Stimulated activated CD4-positive, alpha-beta T cell treated with anti-CD3 and anti-CD28 coated beads, Interleukin-1b, Interleukin-23, amount 100 ng/mL, for 1 hour (primary cell): Measurements from ENCODE around the gene DAND5.

Source experiments
- DNase-seq, 2 donors: peaks; one replicate each; pipeline ENCODE4 v3.0.0-alpha.2; 2020; ENCODE audit warnings: low read depth in 2 of 2

Gene DAND5, protein sequence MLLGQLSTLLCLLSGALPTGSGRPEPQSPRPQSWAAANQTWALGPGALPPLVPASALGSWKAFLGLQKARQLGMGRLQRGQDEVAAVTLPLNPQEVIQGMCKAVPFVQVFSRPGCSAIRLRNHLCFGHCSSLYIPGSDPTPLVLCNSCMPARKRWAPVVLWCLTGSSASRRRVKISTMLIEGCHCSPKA

DNA sequence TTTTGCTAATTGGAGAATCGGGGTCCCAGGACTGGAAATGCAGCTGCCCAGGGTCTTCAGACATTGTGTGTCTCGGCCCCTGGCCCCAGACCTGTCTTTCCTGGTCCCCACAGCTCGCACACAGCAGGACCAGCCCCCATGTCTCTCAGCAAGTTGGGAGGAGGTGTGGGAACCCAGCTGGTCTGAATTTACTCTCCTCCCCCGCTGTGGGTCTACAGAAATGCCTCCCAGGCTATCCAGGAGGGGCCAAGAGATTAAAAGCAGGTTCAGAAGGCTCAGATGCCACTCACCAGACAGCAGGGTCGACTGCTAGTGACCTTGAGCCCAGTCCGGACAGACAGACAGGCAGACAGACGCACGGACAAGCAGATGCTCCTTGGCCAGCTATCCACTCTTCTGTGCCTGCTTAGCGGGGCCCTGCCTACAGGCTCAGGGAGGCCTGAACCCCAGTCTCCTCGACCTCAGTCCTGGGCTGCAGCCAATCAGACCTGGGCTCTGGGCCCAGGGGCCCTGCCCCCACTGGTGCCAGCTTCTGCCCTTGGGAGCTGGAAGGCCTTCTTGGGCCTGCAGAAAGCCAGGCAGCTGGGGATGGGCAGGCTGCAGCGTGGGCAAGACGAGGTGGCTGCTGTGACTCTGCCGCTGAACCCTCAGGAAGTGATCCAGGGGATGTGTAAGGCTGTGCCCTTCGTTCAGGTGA lies at the start of gene DAND5:
Gene DAND5 (plus strand): TSS at position 285 of the 697 bp plus-strand sequence. CDS start 85 bp downstream, at position 370.
- no peak for DNase-seq

GRCh38 chr19:12921047-12921446 lies 48.3 kb upstream of the DAND5 start:
- no peak for DNase-seq

- no peak for DNase-seq
These were observed 46.4 kb upstream of the DAND5 start for GRCh38 chr19:12922959-12923358.

GRCh38 chr19:12924621-12925310 lies 44.6 kb upstream of the DAND5 start:
- DNase-seq: no peak

DNA sequence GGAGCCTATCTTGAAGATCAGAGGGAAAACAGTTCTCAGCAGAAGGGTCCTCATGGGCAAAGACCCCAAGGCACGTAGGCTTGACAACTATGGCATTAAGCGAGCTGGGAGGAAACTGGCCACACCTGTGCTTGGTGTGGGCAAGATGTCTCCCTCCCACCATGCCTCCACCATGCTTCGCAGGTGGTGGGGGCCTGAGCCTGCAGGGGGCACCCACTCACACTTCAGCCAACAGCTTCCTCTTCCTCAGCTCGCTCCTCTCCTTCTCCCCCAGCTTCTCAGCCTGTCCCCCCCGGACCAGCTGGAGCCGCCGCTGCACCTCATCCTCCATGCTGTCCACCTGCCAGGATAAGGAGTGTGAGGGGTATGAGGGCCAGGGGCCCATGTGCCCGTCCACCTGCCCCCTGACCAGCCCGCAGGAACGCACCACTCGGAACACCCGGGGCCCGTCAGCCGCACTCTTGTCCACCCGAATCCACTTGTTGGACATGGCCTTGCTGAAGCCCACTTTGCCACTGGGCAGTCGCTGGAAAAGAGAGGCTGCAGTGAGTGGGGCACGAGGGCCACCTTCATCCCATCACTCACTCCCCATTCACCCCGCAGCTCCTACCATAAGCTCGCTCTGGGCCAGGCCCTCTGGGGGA lies 39.3 kb upstream of the DAND5 start:
- DNase-seq: no peak

DNA sequence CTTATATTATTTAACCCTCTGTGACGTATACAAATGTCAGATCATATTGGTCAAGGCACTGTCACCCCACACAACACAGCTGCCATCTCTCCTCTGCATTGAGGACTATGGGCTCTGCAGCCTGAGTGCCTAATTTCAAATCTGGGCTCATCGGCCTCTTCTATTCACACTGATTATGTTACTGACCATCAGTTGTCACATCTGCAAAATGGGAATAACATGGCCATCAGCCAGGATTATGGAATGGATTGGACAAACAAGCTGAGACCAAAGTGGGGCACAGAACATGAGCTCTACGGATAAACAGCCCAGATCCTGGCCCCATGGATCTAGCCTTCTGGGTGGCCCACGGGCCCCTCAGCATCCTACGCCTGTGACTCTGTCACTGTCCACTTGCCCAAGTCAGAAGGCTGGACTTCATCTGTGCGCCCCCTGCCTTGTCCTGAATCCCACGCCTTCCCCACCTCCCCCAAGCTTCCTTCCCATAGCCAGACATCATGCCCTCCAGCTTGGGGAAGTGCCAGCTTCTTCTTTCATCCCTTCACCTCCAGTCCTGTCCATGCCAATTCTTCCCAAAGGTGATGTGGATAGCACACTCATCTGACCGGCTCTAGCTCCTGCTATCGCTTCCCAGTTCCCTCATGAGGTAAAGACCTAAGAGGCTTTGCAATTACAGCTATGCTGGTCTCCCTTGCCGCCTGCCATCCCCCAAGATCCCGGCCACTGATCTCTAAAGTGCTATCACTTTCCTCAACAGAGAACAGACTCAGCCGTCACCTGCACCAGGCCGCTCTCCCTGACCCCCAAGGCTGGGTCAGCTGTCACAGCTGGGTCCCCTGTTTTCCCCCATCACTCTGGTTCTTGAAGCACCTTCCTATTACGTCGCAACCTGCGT lies 36.7 kb upstream of the DAND5 start:
- no peak for DNase-seq

- peak; percentile 73 to 82 for DNase-seq
These were observed 35.9 kb upstream of the DAND5 start, which contains the start of gene FARSA for GRCh38 chr19:12933287-12934072. TSS of gene FARSA (minus strand) at chr19:12933711. CDS start at chr19:12933696, 15 bp downstream.

DNA sequence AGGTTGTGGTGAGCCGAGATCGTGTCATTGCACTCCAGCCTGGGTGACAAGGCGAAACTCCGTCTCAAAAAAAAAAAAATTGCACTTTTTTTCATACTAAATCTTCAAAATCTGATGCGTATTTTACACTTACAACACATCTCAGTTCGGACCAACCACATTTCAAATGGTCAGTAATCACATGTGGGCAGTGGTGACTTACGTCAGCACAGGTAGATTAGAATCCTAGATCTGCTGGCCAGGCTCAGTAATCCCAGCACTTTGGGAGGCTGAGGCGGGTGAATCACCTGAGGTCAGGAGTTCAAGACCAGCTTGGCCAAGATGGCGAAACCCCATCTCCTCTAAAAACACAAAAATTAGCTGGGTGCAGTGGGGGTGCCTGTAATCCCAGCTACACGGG lies 34.3 kb upstream of the DAND5 start:
- no peak for DNase-seq

DNA sequence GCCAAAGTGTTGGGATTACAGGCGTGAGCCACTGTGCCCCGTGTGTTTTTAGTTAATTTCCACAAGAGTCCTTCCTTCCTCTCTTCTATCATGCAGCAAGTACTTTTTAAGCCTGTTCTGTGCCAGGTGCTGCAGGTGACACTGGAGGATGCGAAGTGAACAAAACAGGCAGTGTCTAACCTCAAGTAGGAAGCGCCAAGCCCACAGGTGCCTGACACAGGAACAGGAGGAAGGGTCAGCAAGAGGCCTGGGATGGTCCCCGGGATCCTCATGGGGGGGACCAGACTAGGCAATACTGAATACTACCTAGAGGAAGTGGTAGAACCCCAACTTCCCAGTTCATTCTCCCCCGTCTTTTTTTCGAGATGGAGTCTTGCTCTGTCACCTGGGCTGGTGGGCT lies 32.8 kb upstream of the DAND5 start:
- DNase-seq: no peak

- no peak for DNase-seq
These were observed 32.1 kb upstream of the DAND5 start for GRCh38 chr19:12937093-12937926.

DNA sequence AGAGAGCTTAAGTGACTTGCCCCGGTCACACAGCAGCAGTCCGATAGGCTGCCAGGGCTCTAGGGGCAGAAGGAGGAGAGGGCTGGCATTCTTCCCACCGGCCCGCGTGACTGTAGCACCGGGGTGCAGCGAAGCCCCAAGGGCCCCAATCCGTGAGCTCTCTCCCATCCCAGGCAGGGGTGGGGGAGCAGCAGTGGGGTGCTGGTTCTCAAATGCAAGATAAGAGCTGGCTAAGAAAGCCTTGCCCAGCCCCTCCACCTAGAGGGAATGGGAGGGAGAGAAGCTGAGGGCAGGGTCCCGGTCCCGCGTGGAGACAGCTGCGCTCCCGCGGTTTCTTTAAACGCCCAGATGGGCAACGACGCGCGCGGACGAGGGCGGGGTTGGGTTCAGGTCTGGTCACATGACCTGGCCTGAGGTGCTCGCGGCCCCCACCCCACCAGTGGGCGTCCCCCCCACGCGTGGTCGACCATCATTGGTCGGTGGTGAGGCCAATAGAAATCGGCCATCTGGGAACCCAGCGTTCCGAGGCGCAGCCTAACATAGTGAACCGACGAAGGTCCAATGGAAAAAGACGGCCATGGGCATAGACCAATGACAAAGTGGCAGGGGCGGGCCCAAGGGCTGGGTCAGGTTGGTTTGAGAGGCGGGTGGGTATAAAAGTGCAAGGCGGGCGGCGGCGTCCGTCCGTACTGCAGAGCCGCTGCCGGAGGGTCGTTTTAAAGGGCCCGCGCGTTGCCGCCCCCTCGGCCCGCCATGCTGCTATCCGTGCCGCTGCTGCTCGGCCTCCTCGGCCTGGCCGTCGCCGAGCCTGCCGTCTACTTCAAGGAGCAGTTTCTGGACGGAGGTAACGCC lies 31.2 kb upstream of the DAND5 start, which contains the start of gene CALR:
Gene CALR (plus strand): TSS at position 683 of the 852 bp plus-strand sequence. CDS start 71 bp downstream, at position 754.
- peak; percentile 96 to 97 for DNase-seq

DNA sequence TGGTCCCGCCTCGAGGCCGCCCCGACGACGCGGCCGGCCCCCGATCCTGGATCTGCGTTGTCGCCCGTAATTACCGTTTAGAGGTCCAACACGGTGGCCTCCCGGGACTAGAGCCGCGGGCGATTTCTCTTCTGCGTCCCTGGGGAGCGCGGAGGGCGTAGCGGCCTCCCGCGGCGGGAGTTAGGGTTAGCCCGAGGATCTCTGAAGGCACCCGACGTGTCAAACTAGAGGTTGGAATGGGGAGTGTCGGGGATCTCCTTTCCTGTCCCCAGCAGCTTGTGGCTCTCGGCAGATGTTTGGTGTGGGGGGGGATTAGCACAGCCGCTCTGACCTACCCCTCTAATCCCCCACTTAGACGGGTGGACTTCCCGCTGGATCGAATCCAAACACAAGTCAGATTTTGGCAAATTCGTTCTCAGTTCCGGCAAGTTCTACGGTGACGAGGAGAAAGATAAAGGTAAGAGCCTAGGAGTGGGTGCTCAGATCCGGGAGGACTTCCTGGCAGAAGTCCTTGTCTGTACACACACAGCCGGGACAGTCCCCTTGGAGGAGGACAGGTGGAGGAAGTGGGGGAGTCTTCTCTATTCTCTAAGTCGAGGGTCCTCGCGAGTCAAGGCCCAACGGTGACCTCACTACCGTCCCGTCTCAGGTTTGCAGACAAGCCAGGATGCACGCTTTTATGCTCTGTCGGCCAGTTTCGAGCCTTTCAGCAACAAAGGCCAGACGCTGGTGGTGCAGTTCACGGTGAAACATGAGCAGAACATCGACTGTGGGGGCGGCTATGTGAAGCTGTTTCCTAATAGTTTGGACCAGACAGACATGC lies 30.4 kb upstream of the DAND5 start:
- no peak for DNase-seq

GRCh38 chr19:12939975-12940423 lies 29.4 kb upstream of the DAND5 start:
- no peak for DNase-seq

- no peak for DNase-seq
These were observed 28.5 kb upstream of the DAND5 start for GRCh38 chr19:12940897-12941296.

DNA sequence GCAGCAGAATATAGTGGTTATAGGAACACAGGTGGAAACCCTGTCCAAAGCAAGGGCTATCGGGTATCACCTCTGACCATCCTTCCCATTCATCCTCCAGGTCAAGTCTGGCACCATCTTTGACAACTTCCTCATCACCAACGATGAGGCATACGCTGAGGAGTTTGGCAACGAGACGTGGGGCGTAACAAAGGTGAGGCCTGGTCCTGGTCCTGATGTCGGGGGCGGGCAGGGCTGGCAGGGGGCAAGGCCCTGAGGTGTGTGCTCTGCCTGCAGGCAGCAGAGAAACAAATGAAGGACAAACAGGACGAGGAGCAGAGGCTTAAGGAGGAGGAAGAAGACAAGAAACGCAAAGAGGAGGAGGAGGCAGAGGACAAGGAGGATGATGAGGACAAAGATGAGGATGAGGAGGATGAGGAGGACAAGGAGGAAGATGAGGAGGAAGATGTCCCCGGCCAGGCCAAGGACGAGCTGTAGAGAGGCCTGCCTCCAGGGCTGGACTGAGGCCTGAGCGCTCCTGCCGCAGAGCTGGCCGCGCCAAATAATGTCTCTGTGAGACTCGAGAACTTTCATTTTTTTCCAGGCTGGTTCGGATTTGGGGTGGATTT lies 25.8 kb upstream of the DAND5 start:
- no peak for DNase-seq

DNA sequence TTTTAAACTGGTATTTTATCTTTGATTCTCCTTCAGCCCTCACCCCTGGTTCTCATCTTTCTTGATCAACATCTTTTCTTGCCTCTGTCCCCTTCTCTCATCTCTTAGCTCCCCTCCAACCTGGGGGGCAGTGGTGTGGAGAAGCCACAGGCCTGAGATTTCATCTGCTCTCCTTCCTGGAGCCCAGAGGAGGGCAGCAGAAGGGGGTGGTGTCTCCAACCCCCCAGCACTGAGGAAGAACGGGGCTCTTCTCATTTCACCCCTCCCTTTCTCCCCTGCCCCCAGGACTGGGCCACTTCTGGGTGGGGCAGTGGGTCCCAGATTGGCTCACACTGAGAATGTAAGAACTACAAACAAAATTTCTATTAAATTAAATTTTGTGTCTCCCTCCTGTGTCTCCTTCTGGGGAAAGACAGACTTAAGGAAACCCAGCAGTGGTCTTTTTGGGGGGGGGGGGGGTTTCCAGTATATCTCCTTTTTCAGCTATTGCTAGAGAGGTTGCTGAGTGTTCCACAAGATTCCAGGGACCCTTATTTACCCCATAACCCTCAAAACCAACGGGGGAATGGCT lies 25.2 kb upstream of the DAND5 start:
- no peak for DNase-seq
